GM21529 (cell line): ENCODE data around the gene SESN2.

Experiments used
- ATAC-seq: cut with Tn5 transposase; IDR thresholded peaks from one replicate; pipeline ENCODE4 v1.9.1; 2021; ENCODE audit not compliant: unreplicated experiment

SESN2 gene

DNA sequence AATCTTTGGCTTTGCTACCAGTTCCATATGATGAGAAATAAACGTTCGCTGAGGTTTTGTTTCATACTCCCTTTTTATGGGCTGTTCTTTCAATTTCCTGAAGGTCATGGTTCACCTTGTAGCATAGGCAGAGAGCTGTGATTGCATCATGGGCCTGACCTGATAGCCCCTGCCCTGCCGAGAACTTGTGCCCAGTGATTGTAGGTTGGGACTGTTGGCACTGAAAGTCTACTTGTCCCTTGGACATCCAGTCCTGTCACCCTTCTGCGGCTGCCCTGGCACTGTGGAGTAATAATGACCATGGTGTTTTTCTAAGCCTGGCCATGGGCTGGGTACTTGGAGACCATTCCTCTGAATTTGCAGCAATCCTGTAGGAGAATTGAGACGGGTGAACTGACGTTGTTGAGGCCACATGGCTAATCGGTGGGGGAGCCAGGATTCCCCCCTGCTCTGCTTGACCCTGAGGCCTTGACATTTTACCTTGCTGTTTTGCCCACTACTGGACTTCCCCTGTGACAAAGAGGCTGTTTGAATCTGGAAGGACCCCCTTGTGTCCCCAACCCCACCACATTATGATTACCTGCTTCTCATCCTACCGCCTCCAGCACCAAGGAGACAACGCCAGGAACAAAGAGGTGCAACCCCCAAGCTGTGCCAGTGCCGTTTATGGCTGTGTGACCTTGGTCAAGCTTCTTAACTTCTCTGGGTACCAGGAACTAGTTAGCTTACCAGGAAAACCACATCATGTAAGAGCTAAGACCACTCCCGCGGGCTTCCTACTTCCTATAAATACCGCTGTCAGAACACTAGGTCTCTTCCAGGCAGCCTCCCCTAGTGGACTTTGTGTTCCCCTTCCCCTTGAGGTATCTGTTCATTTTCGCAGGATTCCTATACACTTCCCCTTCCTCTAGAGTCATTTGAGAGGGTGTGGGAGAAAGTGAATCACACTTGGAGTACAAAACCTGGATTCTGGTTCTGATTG lies 23.4 kb downstream of the SESN2 start:
- ATAC-seq, result no peak

- ATAC-seq, result no peak
These were observed 26.8 kb downstream of the SESN2 start for GRCh38 chr1:28286111-28286510.

GRCh38 chr1:28288487-28288886 lies 29.2 kb downstream of the SESN2 start:
- ATAC-seq, result no peak

DNA sequence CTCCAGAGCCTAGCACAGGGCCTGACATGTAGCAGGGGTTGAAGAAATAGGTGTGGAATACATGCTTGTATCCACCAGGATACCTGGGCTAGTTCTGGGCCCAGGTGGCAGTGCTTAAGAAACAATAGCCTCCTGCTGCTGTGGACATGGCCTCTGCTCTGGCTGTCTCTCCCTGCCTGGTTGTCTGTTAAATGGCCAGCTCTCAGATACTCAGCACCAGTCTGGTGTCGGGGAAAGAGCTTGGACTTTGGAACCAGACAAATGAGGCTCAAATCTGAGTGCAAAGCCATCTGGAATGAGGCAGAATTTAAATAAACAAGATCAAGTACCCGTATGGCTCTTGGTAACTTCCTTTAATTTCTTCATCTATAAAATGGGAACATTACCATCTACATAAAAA lies 31.5 kb downstream of the SESN2 start:
- no peak for ATAC-seq

- no peak for ATAC-seq
These were observed 32.4 kb downstream of the SESN2 start for GRCh38 chr1:28291711-28292110.

DNA sequence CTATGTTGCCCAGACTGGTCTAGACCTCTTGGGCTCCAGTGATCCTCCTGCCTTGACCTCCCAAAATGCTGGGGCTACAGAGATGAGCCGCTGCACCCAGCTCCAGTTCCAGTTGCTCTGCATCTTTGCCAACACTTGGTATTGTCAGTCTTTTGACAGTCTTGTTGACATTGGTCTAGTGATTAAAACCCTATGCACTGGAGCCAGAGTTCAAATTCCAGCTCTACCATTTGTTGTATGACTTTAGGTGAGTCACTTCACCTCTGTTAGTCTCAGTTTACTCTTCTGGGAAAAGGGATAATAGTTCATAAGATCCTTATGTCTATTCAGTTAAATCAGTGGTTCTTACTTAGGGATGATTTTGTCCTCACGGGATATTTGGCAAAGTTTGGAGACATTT lies 36.6 kb downstream of the SESN2 start:
- ATAC-seq, result no peak

DNA sequence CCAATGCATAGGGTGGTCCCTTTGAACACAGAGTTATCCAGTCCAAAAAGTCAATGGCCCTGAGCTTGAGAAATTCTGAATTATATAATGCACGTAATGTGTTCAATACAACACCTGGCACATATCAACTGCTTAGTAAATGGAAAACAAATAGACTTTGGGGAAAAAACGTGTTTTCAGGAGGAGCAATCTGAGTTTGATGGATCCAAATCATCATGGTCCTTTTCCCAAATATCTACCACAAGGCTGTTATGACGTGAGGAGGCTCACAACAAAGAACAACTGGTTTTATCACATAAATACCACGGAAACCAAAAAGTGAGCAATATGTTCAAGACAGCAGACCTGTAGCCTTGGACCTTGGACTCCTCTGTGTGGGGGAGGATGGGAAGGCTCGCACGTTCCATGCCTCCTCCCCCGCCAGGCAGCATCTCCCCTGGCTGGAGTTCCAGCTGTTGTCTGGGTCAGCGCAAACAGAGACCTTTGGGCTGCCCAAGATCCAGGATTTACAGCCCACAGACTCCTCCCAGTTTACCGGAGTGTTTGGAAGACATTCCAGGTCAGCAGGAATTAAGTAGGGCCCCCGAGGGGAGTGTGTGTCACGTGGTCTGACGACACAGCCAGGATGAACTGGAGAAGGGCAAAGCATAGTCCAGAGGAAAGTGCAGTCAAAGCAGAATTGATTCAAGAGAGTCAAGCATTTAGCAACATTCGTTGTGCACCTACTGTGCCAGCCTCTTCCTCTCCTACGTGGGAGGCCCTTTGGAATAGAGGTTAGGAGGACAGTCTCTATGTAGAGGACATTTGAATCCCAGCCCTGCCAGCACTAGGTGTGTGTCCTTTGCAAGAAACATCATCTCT lies 37.3 kb downstream of the SESN2 start:
- ATAC-seq, result no peak

DNA sequence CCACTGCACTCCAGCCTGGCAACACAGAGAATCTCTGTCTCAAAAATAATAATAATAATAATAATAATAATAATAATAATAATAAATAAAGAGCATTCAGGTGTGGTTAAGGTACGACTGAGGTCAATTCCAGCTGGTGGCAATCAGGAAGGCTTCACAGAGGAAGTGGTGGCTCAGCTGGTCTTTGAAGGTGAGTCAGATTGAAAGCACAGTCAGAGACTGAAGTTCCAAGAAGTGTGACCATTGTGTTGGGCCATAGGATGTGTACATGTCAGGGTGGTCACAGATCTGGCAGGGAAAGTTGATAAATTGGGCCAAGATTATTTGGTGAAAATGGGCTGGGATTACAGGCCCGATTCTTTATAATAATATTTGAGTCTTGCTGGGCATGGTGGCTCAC lies 38.5 kb downstream of the SESN2 start:
- no peak for ATAC-seq

GRCh38 chr1:28298438-28298837 lies 39.1 kb downstream of the SESN2 start:
- ATAC-seq, result no peak

GRCh38 chr1:28301368-28302174 lies 42.3 kb downstream of the SESN2 start:
- no peak for ATAC-seq

DNA sequence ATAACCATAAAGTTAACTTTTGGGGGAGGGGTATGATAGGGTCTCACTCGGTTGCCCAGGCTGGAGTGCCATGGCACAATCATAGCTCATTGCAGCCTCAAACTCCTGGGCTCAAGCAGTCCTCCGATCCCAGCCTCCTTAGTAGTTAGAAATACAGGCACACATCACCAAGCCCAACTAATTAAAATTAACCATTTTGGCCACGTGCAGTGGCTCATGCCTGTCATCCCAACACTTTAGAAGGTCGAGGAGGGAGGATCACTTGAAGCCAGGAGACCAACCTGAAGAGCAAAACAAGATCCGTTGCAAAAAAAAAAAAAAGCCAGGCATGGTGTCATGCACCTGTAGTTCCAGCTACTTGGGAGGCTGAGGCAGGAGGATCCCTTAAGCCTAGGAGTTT lies 42.9 kb downstream of the SESN2 start:
- ATAC-seq, result no peak

- no peak for ATAC-seq
These were observed 47.1 kb downstream of the SESN2 start for GRCh38 chr1:28306301-28306949.

- ATAC-seq, result no peak
These were observed 49.4 kb downstream of the SESN2 start for GRCh38 chr1:28308750-28309149.

DNA sequence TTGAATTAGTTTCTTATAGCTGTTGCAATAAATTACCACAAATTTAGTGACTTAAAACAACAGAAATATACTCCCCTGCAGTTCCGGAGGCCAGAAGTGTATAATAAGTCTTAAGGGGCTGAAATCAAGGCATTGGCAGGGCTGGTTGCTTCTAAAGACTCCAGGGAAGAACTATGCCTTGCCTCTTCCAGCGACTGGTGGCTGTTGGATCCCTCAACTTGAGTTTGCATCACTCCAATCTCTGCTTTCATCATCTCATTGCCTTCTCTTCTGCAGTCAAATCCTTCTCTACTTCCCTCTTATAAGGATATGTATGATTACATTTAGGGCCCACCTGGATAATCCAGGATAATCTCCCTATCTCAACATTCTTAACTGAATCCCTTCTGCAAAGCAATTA lies 50.4 kb downstream of the SESN2 start:
- ATAC-seq, result no peak

DNA sequence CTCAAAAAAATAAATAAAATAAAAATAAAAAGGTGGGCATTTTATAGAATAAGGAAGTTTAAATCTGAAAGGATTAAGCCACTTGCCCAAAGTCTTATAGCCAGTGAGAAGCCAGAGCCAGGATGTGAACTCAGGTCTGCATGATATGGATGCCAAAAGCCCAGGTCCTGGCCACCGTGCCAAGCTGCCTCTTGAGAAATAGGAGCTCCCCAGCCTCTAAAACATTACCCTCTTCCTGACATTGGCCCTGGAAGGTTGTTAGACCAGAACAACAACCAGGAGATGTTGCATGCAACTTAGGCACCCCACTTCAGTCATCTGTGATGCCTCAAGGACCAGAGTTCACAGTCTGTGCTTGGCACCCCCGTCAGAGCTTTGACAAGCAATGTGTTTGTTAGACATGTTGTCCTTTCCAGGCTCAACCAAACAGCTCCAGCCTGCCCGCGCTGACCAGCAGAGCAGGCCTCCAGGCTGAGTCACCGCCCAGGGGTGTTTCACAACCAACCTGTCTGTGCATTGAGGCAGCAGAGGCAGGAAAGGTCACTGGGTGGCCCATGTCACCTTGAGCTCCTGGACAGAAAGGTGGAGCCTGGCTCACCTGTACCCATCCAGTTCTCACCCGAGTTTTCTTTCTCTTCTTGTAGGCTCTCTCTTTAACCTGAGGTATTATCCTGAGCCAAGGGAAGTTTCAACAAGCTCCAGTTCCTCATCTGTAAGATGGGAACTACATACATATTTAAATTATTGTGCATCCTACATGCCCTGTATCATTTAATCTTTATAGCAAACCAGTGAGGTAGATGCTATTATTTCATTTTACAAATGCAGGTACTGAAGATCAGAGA lies 54.6 kb downstream of the SESN2 start:
- no peak for ATAC-seq

DNA sequence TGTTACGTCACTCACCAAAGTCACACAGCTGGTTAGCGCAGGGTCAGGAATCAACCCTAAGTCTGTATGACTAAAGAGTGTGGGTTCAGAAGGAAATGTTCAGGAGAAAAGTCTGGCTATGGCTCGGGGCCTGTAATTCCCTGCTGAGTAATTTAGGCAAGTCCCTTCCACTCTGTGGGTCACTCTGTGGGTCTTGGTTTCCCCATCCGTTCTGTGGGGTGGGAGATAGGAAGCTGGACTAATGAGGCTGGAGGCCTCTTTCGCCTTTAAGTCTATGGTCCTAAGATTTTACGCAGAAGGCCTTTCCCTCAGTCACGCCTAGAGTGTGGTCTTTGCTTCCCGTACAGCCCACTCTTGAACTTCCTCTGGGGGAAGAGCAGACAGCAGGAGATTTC lies 55.2 kb downstream of the SESN2 start:
- ATAC-seq, result no peak

DNA sequence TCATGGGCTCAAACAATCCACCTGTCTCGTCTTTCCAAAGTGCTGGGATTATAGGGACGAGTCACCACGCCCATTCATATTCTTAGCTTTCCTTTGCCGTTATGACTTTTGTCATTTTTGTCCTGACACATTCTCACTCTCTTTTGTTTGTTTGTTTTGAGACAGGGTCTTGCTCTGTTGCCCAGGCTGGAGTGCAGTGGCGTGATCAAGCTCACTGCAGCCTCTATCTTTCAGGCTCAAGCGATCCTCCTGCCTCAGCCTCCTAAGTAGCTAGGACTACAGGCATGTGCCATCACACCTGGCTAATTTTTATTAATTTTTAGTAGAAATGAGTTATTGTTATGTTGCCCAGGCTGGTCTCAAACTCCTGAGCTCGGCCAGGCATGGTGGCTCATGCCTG lies 57.7 kb downstream of the SESN2 start:
- no peak for ATAC-seq

- peak; percentile 56 for ATAC-seq
These were observed 62.9 kb downstream of the SESN2 start for GRCh38 chr1:28322194-28322593.

DNA sequence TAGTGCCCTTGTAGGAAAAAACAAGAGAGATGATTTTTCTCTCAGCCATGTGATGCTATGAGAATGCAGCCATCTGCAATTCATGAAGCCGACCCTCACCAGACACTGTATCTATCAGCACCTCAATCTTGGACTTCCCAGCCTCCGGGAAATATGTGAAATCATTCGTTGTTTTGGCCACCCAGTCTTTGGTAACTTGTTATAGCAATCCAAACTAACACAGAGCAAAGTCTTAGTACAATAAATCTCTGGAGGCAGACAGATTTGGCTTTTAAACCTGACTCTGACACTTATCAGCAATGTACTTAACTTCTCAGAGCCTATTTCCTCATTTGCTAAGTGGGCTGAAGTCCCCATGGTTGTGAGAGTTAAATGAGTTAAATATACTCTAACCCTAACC lies 64.4 kb downstream of the SESN2 start:
- no peak for ATAC-seq

DNA sequence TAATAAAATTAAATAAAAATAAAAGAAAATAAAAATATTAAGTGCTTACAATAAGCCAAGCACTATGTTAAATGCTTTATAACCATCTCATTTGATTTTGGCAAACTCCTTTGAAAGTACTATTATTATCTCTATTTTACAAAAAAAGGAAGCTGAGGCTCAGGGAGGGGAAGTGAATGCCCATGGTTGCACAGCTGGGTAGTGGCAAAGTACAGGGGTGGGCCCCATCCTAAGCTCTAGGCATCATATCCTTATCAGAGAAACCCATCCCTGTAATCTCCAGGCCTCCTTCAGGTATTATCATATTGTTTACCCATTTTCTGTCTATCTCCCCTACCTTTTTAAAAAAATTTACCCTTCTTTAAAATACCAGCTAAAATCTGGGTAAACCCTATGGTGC lies 67.2 kb downstream of the SESN2 start:
- no peak for ATAC-seq
